Smooth muscle cell (in vitro differentiated cells): ENCODE data around the gene PMIS2. TPM values are rescaled to one million over a fixed set of nuclear protein-coding genes. Genes with fewer than 3 reads are reported as not detected.

Source experiments
- DNase-seq: peaks from one replicate; lab custom pipeline; 2025; ENCODE audit not compliant: unreplicated experiment; lab: John Stamatoyannopoulos, UW
- H2AFZ ChIP-seq: fragments of 200-600 bp; sonication (generic); 2 replicates; pipeline ENCODE4 v1.6.0; 2016; ENCODE audit warnings: antibody characterized with exemption, low read depth, mild to moderate bottlenecking
- H3F3A ChIP-seq: fragments of 200-600 bp; sonication (generic); 2 replicates; pipeline ENCODE4 v1.6.0; 2017; ENCODE audit warnings: antibody characterized with exemption, low read depth
- H3K27ac ChIP-seq: fragments of 200-600 bp; sonication (generic); 2 replicates; pipeline ENCODE4 v1.5.1; 2016; ENCODE audit warnings: low read depth, mild to moderate bottlenecking
- H3K27me3 ChIP-seq: fragments of 200-600 bp; sonication (generic); 2 replicates; pipeline ENCODE4 v1.6.1; 2016; ENCODE audit warnings: low read depth, mild to moderate bottlenecking
- H3K36me3 ChIP-seq: fragments of 200-600 bp; sonication (generic); 2 replicates; pipeline ENCODE4 v1.5.1; 2016; ENCODE audit warnings: low read depth
- H3K4me1 ChIP-seq: fragments of 200-600 bp; sonication (generic); 2 replicates; pipeline ENCODE4 v1.5.1; 2016; ENCODE audit warnings: low read depth
- H3K4me2 ChIP-seq: fragments of 200-600 bp; sonication (generic); 2 replicates; pipeline ENCODE4 v1.6.0; 2016; ENCODE audit warnings: mild to moderate bottlenecking
- H3K4me3 ChIP-seq: fragments of 200-600 bp; sonication (generic); 2 replicates; pipeline ENCODE4 v1.5.1; 2016; ENCODE audit warnings: mild to moderate bottlenecking
- H3K79me2 ChIP-seq: fragments of 200-600 bp; sonication (generic); 2 replicates; pipeline ENCODE4 v1.6.0; 2016; ENCODE audit warnings: low read depth, mild to moderate bottlenecking
- H3K9ac ChIP-seq: fragments of 200-600 bp; sonication (generic); 2 replicates; pipeline ENCODE4 v1.6.0; 2016; ENCODE audit warnings: low read depth
- H3K9me3 ChIP-seq: fragments of 200-600 bp; sonication (generic); replicated peaks from 2 replicates; pipeline ENCODE4 v1.5.1; 2016; ENCODE audit warnings: low read depth
- H4K20me1 ChIP-seq: fragments of 200-600 bp; sonication (generic); 2 replicates; pipeline ENCODE4 v1.6.0; 2016; ENCODE audit warnings: low read depth
- CTCF ChIP-seq: fragments of 200-600 bp; sonication (generic); IDR thresholded peaks from 2 replicates; pipeline ENCODE4 v1.5.1; 2017; ENCODE audit warnings: borderline replicate concordance, mild to moderate bottlenecking, antibody characterized with exemption; ENCODE audit not compliant: insufficient read depth, poor library complexity, severe bottlenecking
- WGBS: methylation state at CpG from one replicate; pipeline ENCODE4 v1.1.7; 2016; ENCODE audit warnings: low lambda C conversion rate; 5-methylcytosine and 5-hydroxymethylcytosine counted together
- polyA plus RNA-seq: library from polyadenylated mRNA; unstranded; fragments of >200 nt; fragmentation: Nextera tagmentation; extraction: Ambion mirVana; gene quantifications from 2 replicates; pipeline ENCODE4 v1.2.1, GENCODE V29; 2016
- total RNA-seq: library from RNA; depleted of rRNA; stranded (reverse); fragments of >200 nt; gene quantifications from 2 replicates; pipeline ENCODE4 v1.2.3, GENCODE V29; 2014

The PMIS2 gene
- total RNA-seq: not detected in 2 replicates
- not detected in 2 replicates for polyA plus RNA-seq

GRCh38 chr19:35585848-35586247 is at the start of gene PMIS2:
PMIS2 (plus strand) TSS chr19:35586173; CDS start chr19:35586260, 87 bp downstream.
- no peaks in the 10 kb centered on the region for H4K20me1 ChIP-seq
- 85% methylated on average over 16 of the region's 16 CpGs for WGBS

GRCh38 chr19:35539314-35539713 is 46.7 kb upstream of the PMIS2 start:
- WGBS: 96% methylated on average over 6 of the region's 6 CpGs

More at GRCh38 chr19:35585848-35586247, at the start of gene PMIS2:
- Histone ChIP-seq H3K4me3 (no peak within 1 kb of the TSS), H3K27me3 (peaks cover 6% of the 10 kb centered on the region), H3K4me2 (no peak within 1 kb of the TSS), H3K9me3 (no peaks in the 10 kb centered on the region), H3K36me3 (no peaks in the 10 kb centered on the region), H3F3A (no peaks in the 10 kb centered on the region), H3K79me2 (no peaks in the 10 kb centered on the region), H2AFZ (no peak within 1 kb of the TSS), H3K9ac (no peak within 1 kb of the TSS), H3K4me1 (no peaks in the 10 kb centered on the region), H3K27ac (no peak within 1 kb of the TSS)
- TF ChIP-seq CTCF: no peak
- DNase-seq: no peak

GRCh38 chr19:35539850-35540249 is 46.1 kb upstream of the PMIS2 start:
- Histone ChIP-seq H3K27ac (no peak overlapping the region), H4K20me1 (no peaks in the 10 kb centered on the region), H3K36me3 (no peaks in the 10 kb centered on the region), H3K4me3 (no peak overlapping the region), H3K27me3 (no peaks in the 10 kb centered on the region), H3F3A (no peaks in the 10 kb centered on the region), H3K79me2 (no peaks in the 10 kb centered on the region), H3K4me2 (no peak overlapping the region), H2AFZ (no peak overlapping the region), H3K9me3 (no peaks in the 10 kb centered on the region), H3K4me1 (peaks cover 7% of the 10 kb centered on the region), H3K9ac (no peak overlapping the region)
- no peak for TF ChIP-seq CTCF
- DNase-seq: no peak
- WGBS: 96% methylated on average over 12 of the region's 12 CpGs

More at GRCh38 chr19:35539314-35539713, 46.7 kb upstream of the PMIS2 start:
- Histone ChIP-seq H3K4me1 (peaks cover 1% of the 10 kb centered on the region), H3K4me3 (no peak overlapping the region), H3K79me2 (no peaks in the 10 kb centered on the region), H2AFZ (no peak overlapping the region), H3K27me3 (no peaks in the 10 kb centered on the region), H3F3A (no peaks in the 10 kb centered on the region), H3K9me3 (no peaks in the 10 kb centered on the region), H3K9ac (no peak overlapping the region), H4K20me1 (no peaks in the 10 kb centered on the region), H3K4me2 (no peak overlapping the region), H3K36me3 (no peaks in the 10 kb centered on the region), H3K27ac (no peak overlapping the region)
- no peak for TF ChIP-seq CTCF
- DNase-seq: no peak

- no peak overlapping the region for H3K4me2 ChIP-seq
- H3K4me3 ChIP-seq: no peak overlapping the region
- peaks cover 7% of the 10 kb centered on the region for H3K4me1 ChIP-seq
- no peaks in the 10 kb centered on the region for H3K36me3 ChIP-seq
- TF ChIP-seq CTCF: no peak
- H3K79me2 ChIP-seq: no peaks in the 10 kb centered on the region
- no peak overlapping the region for H3K9ac ChIP-seq
- no peak overlapping the region for H3K27ac ChIP-seq
- H3F3A ChIP-seq: no peaks in the 10 kb centered on the region
- no peak for DNase-seq
- H4K20me1 ChIP-seq: no peaks in the 10 kb centered on the region
- no peaks in the 10 kb centered on the region for H3K9me3 ChIP-seq
- H2AFZ ChIP-seq: no peak overlapping the region
- WGBS: 98% methylated on average over 7 of the region's 7 CpGs
- no peaks in the 10 kb centered on the region for H3K27me3 ChIP-seq
These were observed 45.5 kb upstream of the PMIS2 start for GRCh38 chr19:35540356-35540927.
